Stimulated activated memory B cell treated with anti-CD40 and anti-IgM and Interleukin-4, amounts not matched to agents 10 μg/mL and 1 μg/mL and 100 μg/mL, for 72 hours (primary cell): Measurements from ENCODE around the gene SCOC.

Source experiments
- ATAC-seq: fragments of 150-1000 bp; cut with Tn5 transposase; 2 replicates; pipeline ENCODE4 v1.10.0; 2021
- H3K27ac Mint-ChIP-seq: one replicate; pipeline ENCODE4 v1.8.0; 2022; ENCODE audit warnings: mild to moderate bottlenecking, mixed read lengths
- H3K27me3 Mint-ChIP-seq: one replicate; pipeline ENCODE4 v1.8.0; 2022; ENCODE audit warnings: mixed read lengths
- H3K36me3 Mint-ChIP-seq: one replicate; pipeline ENCODE4 v1.8.0; 2022; ENCODE audit warnings: mixed read lengths
- H3K4me1 Mint-ChIP-seq: one replicate; pipeline ENCODE4 v1.8.0; 2022; ENCODE audit warnings: mixed read lengths
- H3K4me3 Mint-ChIP-seq: one replicate; pipeline ENCODE4 v1.8.0; 2022; ENCODE audit warnings: mild to moderate bottlenecking, moderate library complexity, mixed read lengths
- H3K9me3 Mint-ChIP-seq: one replicate; pipeline ENCODE4 v1.8.0; 2022; ENCODE audit warnings: mixed read lengths

The SCOC gene

GRCh38 chr4:140351093-140352075, 22.1 kb upstream of the SCOC start:
- Mint-ChIP-seq H3K4me3 (no peak overlapping the region), H3K9me3 (no peaks in the 10 kb centered on the region), H3K27ac (no peak overlapping the region), H3K4me1 (no peaks in the 10 kb centered on the region), H3K27me3 (peaks cover 16% of the 10 kb centered on the region), H3K36me3 (no peaks in the 10 kb centered on the region)
- ATAC-seq = no peak

- ATAC-seq = no peak
- Mint-ChIP-seq H3K36me3 (no peaks in the 10 kb centered on the region), H3K9me3 (no peaks in the 10 kb centered on the region), H3K27ac (no peak overlapping the region), H3K4me1 (no peaks in the 10 kb centered on the region), H3K27me3 (peaks cover 29% of the 10 kb centered on the region), H3K4me3 (no peak overlapping the region)
Measured at GRCh38 chr4:140353786-140354185, 19.7 kb upstream of the SCOC start.

- Mint-ChIP-seq H3K4me3 (no peak overlapping the region), H3K27me3 (peaks cover 16% of the 10 kb centered on the region), H3K36me3 (no peaks in the 10 kb centered on the region), H3K4me1 (peaks cover 6% of the 10 kb centered on the region), H3K27ac (no peak overlapping the region), H3K9me3 (no peaks in the 10 kb centered on the region)
- no peak for ATAC-seq
Measured at GRCh38 chr4:140355288-140355687, 18.2 kb upstream of the SCOC start.

- no peaks in the 10 kb centered on the region for H3K9me3 Mint-ChIP-seq
- no peaks in the 10 kb centered on the region for H3K36me3 Mint-ChIP-seq
- peaks cover 14% of the 10 kb centered on the region for H3K27me3 Mint-ChIP-seq
- H3K4me3 Mint-ChIP-seq = no peak overlapping the region
- ATAC-seq = no peak
- no peak overlapping the region for H3K27ac Mint-ChIP-seq
- H3K4me1 Mint-ChIP-seq = peaks cover 6% of the 10 kb centered on the region
Measured at GRCh38 chr4:140357868-140358267, 15.6 kb upstream of the SCOC start.

GRCh38 chr4:140358281-140358680, 15.2 kb upstream of the SCOC start:
- H3K9me3 Mint-ChIP-seq = no peaks in the 10 kb centered on the region
- H3K36me3 Mint-ChIP-seq = no peaks in the 10 kb centered on the region
- no peak overlapping the region for H3K27ac Mint-ChIP-seq
- no peak overlapping the region for H3K4me3 Mint-ChIP-seq
- peaks cover 6% of the 10 kb centered on the region for H3K4me1 Mint-ChIP-seq
- peaks cover 14% of the 10 kb centered on the region for H3K27me3 Mint-ChIP-seq
- no peak for ATAC-seq

- peaks cover 6% of the 10 kb centered on the region for H3K4me1 Mint-ChIP-seq
- H3K9me3 Mint-ChIP-seq = no peaks in the 10 kb centered on the region
- H3K27me3 Mint-ChIP-seq = peaks cover 14% of the 10 kb centered on the region
- no peak overlapping the region for H3K27ac Mint-ChIP-seq
- ATAC-seq = peak; percentile 88
- H3K4me3 Mint-ChIP-seq = no peak overlapping the region
- no peaks in the 10 kb centered on the region for H3K36me3 Mint-ChIP-seq
Measured at GRCh38 chr4:140359562-140360427, 13.7 kb upstream of the SCOC start.

- Mint-ChIP-seq H3K9me3 (no peaks in the 10 kb centered on the region), H3K36me3 (no peaks in the 10 kb centered on the region), H3K4me1 (peaks cover 6% of the 10 kb centered on the region), H3K27ac (no peak overlapping the region), H3K4me3 (no peak overlapping the region), H3K27me3 (peaks cover 14% of the 10 kb centered on the region)
- no peak for ATAC-seq
Measured at GRCh38 chr4:140361099-140361498, 12.3 kb upstream of the SCOC start.

GRCh38 chr4:140363051-140363450, 10.4 kb upstream of the SCOC start:
- H3K27me3 Mint-ChIP-seq = peaks cover 1% of the 10 kb centered on the region
- H3K4me3 Mint-ChIP-seq = no peak overlapping the region
- H3K4me1 Mint-ChIP-seq = peaks cover 6% of the 10 kb centered on the region
- H3K36me3 Mint-ChIP-seq = no peaks in the 10 kb centered on the region
- H3K9me3 Mint-ChIP-seq = no peaks in the 10 kb centered on the region
- no peak for ATAC-seq
- no peak overlapping the region for H3K27ac Mint-ChIP-seq

GRCh38 chr4:140363558-140363957, 9.9 kb upstream of the SCOC start:
- Mint-ChIP-seq H3K9me3 (no peaks in the 10 kb centered on the region), H3K36me3 (no peaks in the 10 kb centered on the region), H3K4me3 (no peak overlapping the region), H3K4me1 (peaks cover 6% of the 10 kb centered on the region), H3K27ac (no peak overlapping the region), H3K27me3 (no peaks in the 10 kb centered on the region)
- no peak for ATAC-seq

- no peak for ATAC-seq
- Mint-ChIP-seq H3K27me3 (no peaks in the 10 kb centered on the region), H3K27ac (no peak overlapping the region), H3K4me1 (peaks cover 9% of the 10 kb centered on the region), H3K9me3 (no peaks in the 10 kb centered on the region), H3K4me3 (no peak overlapping the region), H3K36me3 (no peaks in the 10 kb centered on the region)
Measured at GRCh38 chr4:140367738-140368137, 5.7 kb upstream of the SCOC start.

- peaks cover 9% of the 10 kb centered on the region for H3K4me1 Mint-ChIP-seq
- H3K4me3 Mint-ChIP-seq = no peak overlapping the region
- H3K9me3 Mint-ChIP-seq = no peaks in the 10 kb centered on the region
- ATAC-seq = no peak
- H3K36me3 Mint-ChIP-seq = no peaks in the 10 kb centered on the region
- H3K27me3 Mint-ChIP-seq = no peaks in the 10 kb centered on the region
- no peak overlapping the region for H3K27ac Mint-ChIP-seq
Measured at GRCh38 chr4:140368686-140369085, 4.8 kb upstream of the SCOC start.

GRCh38 chr4:140372751-140373327, 607 bp upstream of the SCOC start:
- H3K4me3 Mint-ChIP-seq = no peak overlapping the region
- H3K36me3 Mint-ChIP-seq = peaks cover 4% of the 10 kb centered on the region
- H3K27ac Mint-ChIP-seq = no peak overlapping the region
- H3K9me3 Mint-ChIP-seq = no peaks in the 10 kb centered on the region
- no peaks in the 10 kb centered on the region for H3K27me3 Mint-ChIP-seq
- ATAC-seq = peak; percentile 85
- peaks cover 37% of the 10 kb centered on the region for H3K4me1 Mint-ChIP-seq

GRCh38 chr4:140374130-140374477, 658 bp downstream of the SCOC start:
- Mint-ChIP-seq H3K4me3 (no peak overlapping the region), H3K27me3 (no peaks in the 10 kb centered on the region), H3K36me3 (peaks cover 4% of the 10 kb centered on the region), H3K9me3 (no peaks in the 10 kb centered on the region), H3K4me1 (peaks cover 37% of the 10 kb centered on the region), H3K27ac (no peak overlapping the region)
- no peak for ATAC-seq

- Mint-ChIP-seq H3K9me3 (no peaks in the 10 kb centered on the region), H3K27ac (no peak overlapping the region), H3K4me3 (no peak overlapping the region), H3K27me3 (no peaks in the 10 kb centered on the region), H3K36me3 (peaks cover 6% of the 10 kb centered on the region), H3K4me1 (no peaks in the 10 kb centered on the region)
- no peak for ATAC-seq
Measured at GRCh38 chr4:140382732-140383131, 9.3 kb downstream of the SCOC start.

- H3K27ac Mint-ChIP-seq = no peak overlapping the region
Measured at GRCh38 chr4:140388015-140388414, 14.6 kb downstream of the SCOC start.

More at GRCh38 chr4:140388015-140388414, 14.6 kb downstream of the SCOC start:
- Mint-ChIP-seq H3K36me3 (no peaks in the 10 kb centered on the region), H3K27me3 (no peaks in the 10 kb centered on the region), H3K9me3 (no peaks in the 10 kb centered on the region), H3K4me3 (no peak overlapping the region), H3K4me1 (no peaks in the 10 kb centered on the region)
- ATAC-seq = no peak
